Progenitor cell of endocrine pancreas (in vitro differentiated cells): ENCODE results near the gene POP5. TPM values are rescaled to one million over a fixed set of nuclear protein-coding genes. Genes with fewer than 3 reads are reported as not detected.

Source experiments
- DNase-seq: peaks from one replicate; pipeline ENCODE4 v3.0.0; 2021; ENCODE audit warnings: low spot score; ENCODE audit not compliant: unreplicated experiment
- H3K27ac Mint-ChIP-seq: 2 replicates; pipeline ENCODE4 v1.8.0; 2021; ENCODE audit warnings: mild to moderate bottlenecking, moderate library complexity, mixed read lengths
- H3K27me3 Mint-ChIP-seq: 2 replicates; pipeline ENCODE4 v1.8.0; 2021; ENCODE audit warnings: mixed read lengths
- H3K36me3 Mint-ChIP-seq: 2 replicates; pipeline ENCODE4 v1.8.0; 2022; ENCODE audit warnings: mixed read lengths; ENCODE audit not compliant: insufficient read depth
- H3K4me1 Mint-ChIP-seq: 2 replicates; pipeline ENCODE4 v1.8.0; 2021; ENCODE audit warnings: low read depth, mixed read lengths
- H3K4me3 Mint-ChIP-seq: 2 replicates; pipeline ENCODE4 v1.8.0; 2021; ENCODE audit warnings: low read depth, mild to moderate bottlenecking, moderate library complexity, mixed read lengths
- H3K9me3 Mint-ChIP-seq: 2 replicates; pipeline ENCODE4 v1.8.0; 2021; ENCODE audit warnings: low read depth, mixed read lengths
- CTCF ChIP-seq: fragments of 200-600 bp; sonication (generic); IDR thresholded peaks from one replicate; pipeline ENCODE4 v1.5.0; 2021; ENCODE audit warnings: antibody characterized with exemption, mild to moderate bottlenecking; ENCODE audit not compliant: unreplicated experiment
- total RNA-seq: library from RNA; stranded (reverse); gene quantifications from 2 replicates; pipeline ENCODE4 v1.2.1, GENCODE V29; 2021

POP5 gene
- total RNA-seq, 1 donor from 2014 or later, result 51.6 TPM

GRCh38 chr12:120557589-120557988, 23.6 kb downstream of the POP5 start:
- TF ChIP-seq CTCF, result no peak
- peaks cover 21% of the 10 kb centered on the region for H3K36me3 Mint-ChIP-seq
- H3K27ac Mint-ChIP-seq, result no peak overlapping the region

DNA sequence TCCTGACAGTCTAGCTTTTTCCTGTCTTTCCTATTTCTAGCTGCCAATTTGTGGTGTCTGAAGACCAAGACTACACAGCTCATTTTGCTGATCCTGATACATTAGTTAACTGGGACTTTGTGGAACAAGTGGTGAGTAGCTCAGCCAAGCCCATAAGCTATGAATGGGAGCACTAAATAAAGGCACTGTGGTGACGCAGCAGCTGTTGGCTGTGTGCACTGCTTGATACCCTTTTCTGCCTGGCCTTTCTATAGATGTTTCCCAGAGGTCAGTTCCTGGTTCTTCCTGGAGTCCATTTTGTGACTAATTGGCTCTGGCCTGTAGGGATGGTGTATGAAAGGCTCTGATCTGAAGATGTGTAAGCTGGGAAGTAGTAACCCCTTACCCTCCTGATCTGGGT, 26.5 kb downstream of the POP5 start:
- no peaks in the 10 kb centered on the region for H3K27me3 Mint-ChIP-seq
- DNase-seq, result no peak
- H3K36me3 Mint-ChIP-seq, result peaks cover 16% of the 10 kb centered on the region
- no peaks in the 10 kb centered on the region for H3K4me1 Mint-ChIP-seq
- H3K9me3 Mint-ChIP-seq, result no peaks in the 10 kb centered on the region
- no peak overlapping the region for H3K4me3 Mint-ChIP-seq
- no peak for TF ChIP-seq CTCF
- H3K27ac Mint-ChIP-seq, result no peak overlapping the region

More at GRCh38 chr12:120557589-120557988, 23.6 kb downstream of the POP5 start:
- Mint-ChIP-seq H3K4me3 (no peak overlapping the region), H3K9me3 (no peaks in the 10 kb centered on the region), H3K4me1 (no peaks in the 10 kb centered on the region), H3K27me3 (no peaks in the 10 kb centered on the region)
- no peak for DNase-seq

- H3K27me3 Mint-ChIP-seq, result no peaks in the 10 kb centered on the region
- no peaks in the 10 kb centered on the region for H3K9me3 Mint-ChIP-seq
- no peak overlapping the region for H3K4me3 Mint-ChIP-seq
- H3K36me3 Mint-ChIP-seq, result peaks cover 9% of the 10 kb centered on the region
- H3K4me1 Mint-ChIP-seq, result peaks cover 10% of the 10 kb centered on the region
- H3K27ac Mint-ChIP-seq, result no peak overlapping the region
- no peak for DNase-seq
- TF ChIP-seq CTCF, result no peak
These were observed 35.2 kb downstream of the POP5 start for GRCh38 chr12:120546050-120546386.

DNA sequence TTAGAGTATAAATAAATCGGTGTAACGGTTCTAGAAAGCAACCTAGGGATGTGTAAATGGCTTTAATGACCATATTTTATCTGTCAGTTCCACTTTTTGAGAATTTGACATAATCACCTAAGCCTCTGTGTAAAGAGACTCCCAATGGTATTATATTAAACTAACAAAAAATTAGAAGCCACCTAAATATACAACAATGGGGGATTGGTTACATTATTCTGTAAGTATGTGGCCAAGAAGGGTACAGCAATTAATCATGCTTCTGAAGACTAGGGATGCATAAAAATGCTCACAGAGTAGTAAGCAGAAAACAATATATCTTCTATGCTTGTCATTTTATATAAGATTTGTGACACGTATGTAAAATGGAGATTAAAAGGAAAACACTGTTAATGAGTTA, 36.5 kb downstream of the POP5 start:
- no peaks in the 10 kb centered on the region for H3K27me3 Mint-ChIP-seq
- no peak for TF ChIP-seq CTCF
- no peak overlapping the region for H3K4me3 Mint-ChIP-seq

DNA sequence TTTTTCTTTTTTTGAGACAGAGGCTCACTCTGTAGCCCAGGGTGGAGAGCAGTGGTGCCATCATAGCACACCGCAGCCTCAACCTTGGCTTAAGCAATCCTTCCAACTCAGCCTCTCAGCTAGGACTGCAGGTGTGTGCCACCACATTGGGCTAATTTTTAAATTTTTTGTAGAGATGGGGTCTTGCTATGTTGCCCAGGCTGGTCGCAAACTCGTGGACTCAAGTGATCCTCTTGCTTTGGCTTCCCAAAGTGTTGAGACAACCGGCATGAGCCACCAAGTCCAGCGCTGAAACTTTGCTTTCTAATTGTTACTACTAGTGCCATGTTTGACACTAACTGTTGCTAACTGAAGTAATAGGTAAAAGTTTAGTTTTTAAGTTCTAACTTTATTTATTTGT, 39.0 kb downstream of the POP5 start:
- no peak for DNase-seq
- TF ChIP-seq CTCF, result no peak
- Mint-ChIP-seq H3K4me3 (no peak overlapping the region), H3K4me1 (peaks cover 30% of the 10 kb centered on the region), H3K27me3 (no peaks in the 10 kb centered on the region), H3K9me3 (no peaks in the 10 kb centered on the region), H3K27ac (no peak overlapping the region), H3K36me3 (peaks cover 16% of the 10 kb centered on the region)

More for the DNA sequence above, 36.5 kb downstream of the POP5 start:
- H3K4me1 Mint-ChIP-seq, result peaks cover 10% of the 10 kb centered on the region
- peaks cover 12% of the 10 kb centered on the region for H3K36me3 Mint-ChIP-seq
- DNase-seq, result no peak
- H3K9me3 Mint-ChIP-seq, result no peaks in the 10 kb centered on the region
- H3K27ac Mint-ChIP-seq, result no peak overlapping the region
